GM18502 (cell line): ENCODE measurements around the gene PGAP3.

Experiments
- ATAC-seq: cut with Tn5 transposase; IDR thresholded peaks from one replicate; pipeline ENCODE4 v1.9.1; 2021; ENCODE audit warnings: mild to moderate bottlenecking; ENCODE audit not compliant: unreplicated experiment, poor library complexity

The PGAP3 gene

DNA sequence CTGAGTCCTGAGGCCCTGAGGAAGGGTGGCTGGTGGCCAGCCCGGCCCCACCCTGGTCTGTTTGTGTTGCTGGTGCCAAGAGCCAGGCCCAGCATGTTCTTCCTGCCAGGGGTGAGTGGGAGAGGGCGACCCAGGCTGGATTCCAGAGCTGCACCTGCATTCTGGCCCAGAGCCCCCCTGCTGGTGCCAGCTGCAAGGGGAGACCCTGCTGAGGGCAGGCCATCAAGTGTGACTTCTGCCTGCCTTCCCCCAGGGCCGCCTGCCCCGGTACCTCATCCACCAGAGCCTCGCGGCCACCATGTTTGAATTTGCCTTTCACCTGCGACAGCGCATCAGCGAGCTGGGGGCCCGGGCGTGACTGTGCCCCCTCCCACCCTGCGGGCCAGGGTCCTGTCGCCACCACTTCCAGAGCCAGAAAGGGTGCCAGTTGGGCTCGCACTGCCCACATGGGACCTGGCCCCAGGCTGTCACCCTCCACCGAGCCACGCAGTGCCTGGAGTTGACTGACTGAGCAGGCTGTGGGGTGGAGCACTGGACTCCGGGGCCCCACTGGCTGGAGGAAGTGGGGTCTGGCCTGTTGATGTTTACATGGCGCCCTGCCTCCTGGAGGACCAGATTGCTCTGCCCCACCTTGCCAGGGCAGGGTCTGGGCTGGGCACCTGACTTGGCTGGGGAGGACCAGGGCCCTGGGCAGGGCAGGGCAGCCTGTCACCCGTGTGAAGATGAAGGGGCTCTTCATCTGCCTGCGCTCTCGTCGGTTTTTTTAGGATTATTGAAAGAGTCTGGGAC, 25.1 kb downstream of the PGAP3 start:
- ATAC-seq: no peak

DNA sequence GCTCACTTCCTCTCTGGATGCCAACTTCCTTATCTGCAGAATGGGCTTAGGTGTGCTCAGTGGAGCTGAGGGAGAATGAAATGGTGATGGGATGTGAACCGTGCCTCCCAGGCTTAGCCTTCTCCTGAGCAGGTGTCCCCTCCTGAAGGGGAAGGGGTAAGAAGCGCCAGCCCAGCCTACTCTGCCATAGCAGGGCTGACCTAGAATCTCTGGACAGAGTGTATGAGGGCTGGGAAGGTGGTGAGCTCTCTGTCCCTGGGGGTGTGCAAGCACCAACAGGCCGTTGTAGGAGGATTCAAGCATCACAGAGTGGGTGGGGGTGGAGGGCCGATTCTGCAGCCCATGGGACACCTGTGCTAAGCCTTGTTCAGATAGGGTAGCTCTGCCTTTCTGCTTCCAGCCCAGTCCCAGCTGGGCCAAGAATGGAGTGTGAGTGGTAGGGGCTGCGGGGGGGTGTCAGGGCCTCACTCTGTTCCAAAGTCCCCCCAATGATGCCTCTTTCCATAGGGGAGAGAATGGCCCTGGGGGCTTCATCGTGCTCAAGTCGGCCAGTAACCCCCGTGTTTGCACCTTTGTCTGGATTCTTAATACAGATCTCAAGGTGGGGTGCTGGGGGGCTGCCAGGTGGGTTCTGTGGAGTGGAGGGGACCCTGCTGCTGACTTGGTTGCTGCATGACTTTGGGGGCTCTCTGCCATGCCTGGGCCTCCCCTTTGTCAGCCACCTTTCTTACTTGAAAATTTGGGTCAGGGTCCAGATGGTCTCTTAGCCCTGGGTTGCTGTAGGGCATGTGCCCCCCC, 25.9 kb downstream of the PGAP3 start:
- no peak for ATAC-seq

DNA sequence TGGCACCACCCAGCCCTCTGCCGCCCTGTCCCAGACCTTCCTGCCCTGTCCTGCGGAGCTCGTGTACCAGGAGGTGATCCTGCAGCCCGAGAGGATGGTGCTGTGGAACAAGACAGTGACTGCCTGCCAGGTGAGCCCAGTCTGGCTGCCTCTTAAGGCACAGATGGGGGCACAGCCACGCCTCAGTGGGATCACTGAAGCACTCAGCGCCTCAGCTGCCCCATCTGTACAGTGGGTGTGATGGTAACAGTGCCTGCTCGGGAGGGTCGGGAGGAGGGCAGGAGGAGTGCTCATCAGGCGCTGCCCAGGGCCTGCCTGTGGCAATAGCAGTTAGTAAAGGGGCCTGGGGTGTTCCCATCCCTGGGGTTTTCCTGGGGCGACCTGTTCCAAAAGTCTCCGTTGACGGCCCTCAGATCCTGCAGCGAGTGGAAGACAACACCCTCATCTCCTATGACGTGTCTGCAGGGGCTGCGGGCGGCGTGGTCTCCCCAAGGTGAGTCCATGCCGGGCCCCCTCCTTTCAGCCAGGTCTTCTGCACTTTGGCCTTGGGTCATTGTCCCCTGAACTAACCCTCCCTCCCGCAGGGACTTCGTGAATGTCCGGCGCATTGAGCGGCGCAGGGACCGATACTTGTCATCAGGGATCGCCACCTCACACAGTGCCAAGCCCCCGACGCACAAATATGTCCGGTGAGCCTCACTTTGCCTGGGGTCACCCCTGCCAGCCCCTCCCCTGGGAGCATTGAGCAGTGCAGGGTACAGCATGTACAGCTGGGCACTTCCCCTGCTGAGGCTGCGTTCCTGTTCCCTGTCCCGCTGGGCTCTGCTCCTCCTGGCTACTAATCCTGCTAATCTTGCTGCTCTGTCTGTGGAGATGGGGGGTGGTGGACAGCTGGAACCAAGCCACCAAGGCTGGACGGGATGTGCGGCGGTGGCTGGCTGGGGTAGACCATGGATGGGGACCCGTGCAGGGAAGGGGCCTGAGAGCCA, 27.2 kb downstream of the PGAP3 start:
- ATAC-seq: no peak

DNA sequence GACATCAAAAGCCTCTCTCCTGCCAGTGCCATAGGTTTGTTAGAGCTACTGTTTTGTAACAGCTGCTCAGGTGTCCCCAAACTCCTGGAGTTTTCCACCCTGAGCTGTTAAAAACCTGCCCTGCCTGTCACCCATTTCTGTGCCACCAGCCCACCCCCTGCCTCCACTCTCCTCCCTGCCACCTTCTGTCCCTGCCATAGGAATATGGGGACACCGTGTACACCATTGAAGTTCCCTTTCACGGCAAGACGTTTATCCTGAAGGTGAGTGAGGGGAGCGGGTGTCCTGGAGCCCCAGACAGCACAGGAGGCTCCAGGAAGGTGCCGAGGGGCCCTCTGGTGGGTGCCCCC, 27.9 kb downstream of the PGAP3 start:
- no peak for ATAC-seq

DNA sequence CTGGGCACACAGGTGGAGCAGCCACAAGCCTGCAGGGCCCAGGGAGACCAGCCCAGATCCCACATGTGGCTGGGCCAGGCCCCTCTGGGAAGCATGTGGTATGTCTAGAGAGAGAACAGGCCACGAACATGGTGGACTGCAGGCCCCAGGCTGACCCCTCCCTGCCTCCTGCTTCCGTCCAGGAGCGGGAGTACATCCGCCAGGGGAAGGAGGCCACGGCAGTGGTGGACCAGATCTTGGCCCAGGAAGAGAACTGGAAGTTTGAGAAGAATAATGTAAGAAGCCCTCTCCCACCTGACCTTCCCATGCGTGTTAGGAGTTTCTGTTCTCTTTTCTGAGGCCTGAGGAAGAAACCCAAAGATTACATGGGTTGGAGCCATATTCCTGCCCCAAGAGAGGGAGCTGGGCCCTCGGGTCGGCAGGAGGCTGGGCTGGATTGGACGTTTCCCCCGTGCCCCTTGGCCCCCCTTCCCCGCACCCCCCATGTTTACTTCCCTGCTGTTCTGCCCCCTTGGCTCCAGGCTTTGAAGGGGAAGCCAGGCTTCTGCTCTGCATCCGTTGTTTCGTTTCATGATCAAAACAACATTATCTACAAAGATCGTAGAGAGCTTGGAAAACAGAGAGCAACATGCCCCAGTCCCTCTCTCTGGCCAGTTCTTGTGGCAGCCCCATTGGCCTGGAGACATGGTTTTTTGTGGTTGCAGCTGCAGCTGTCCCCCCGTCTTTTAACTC, 28.4 kb downstream of the PGAP3 start:
- ATAC-seq: no peak

DNA sequence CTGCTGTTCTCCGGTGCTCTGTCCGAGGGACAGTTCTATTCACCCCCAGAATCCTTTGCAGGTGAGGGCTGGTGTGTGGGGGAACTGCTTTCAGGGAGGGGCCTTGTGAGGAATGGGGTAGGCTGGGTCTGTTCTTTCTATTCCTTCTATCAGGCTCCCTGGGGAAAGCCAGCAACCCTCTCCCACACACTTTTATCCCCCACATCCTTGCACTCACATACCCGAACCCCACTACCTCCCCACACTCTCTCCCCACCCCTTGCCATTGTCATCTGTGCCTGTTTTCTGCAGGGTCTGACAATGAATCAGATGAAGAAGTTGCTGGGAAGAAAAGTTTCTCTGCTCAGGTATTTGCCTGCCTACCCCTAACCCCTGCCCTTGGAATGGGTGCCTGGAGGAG, 29.1 kb downstream of the PGAP3 start:
- no peak for ATAC-seq

DNA sequence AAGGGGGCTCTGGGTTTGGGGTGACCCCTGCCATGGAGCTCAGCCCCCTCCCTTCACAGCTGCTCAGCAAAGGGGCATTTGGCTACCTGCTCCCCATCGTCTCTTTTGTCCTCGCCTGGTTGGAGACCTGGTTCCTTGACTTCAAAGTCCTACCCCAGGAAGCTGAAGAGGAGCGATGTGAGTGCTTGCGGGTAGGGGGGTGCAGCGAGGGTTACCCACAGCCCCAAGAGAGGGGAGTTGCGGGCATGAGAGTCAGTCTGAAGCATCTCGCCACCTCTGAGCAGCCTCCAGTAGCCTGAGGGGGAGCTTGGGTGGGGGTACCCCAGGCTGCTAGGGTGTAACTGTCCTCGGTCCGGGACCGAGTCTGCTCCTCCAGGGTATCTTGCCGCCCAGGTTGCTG, 29.5 kb downstream of the PGAP3 start:
- ATAC-seq: no peak

- ATAC-seq: no peak
Measured at GRCh38 chr17:39655105-39655504, 32.8 kb downstream of the PGAP3 start.

- no peak for ATAC-seq
Measured at GRCh38 chr17:39653662-39654331, 34.1 kb downstream of the PGAP3 start.

- ATAC-seq: no peak
Measured at GRCh38 chr17:39653316-39653661, 34.6 kb downstream of the PGAP3 start.

DNA sequence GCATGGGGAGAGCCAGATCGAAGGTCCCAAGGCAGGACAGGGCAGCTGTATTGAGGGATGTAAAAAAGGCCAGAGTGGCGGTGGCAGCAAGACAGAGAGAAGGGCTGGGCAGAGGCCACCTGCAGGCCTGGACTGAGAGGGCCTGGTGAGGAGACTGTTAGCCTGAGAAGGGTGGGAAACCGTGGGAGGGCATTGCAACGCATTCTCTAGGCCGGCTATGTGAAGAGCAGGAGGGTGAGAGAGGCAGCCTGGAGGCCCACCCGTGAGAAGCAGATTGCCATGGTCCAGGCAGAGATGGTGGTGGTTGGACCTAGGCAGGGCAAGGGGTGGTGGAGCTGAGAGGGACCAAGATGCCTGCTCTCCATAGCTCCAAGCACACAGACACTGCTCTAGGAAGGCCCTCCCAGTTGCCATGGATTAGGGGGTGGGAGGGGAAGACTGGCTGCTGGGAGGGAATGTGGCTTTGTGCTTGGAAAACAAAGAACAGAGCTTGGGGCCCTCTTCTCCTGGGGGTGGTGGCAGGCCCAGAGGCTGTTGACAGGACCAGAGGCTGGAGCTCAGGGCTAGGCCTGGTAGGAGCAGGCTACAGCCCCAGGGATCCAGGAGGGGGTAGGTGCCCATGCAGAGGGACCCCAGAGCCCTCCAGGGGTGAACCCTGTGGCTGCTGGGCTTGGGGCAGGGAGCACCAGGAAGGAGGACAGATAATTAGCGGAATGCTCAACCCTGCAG, 35.1 kb downstream of the PGAP3 start:
- no peak for ATAC-seq

DNA sequence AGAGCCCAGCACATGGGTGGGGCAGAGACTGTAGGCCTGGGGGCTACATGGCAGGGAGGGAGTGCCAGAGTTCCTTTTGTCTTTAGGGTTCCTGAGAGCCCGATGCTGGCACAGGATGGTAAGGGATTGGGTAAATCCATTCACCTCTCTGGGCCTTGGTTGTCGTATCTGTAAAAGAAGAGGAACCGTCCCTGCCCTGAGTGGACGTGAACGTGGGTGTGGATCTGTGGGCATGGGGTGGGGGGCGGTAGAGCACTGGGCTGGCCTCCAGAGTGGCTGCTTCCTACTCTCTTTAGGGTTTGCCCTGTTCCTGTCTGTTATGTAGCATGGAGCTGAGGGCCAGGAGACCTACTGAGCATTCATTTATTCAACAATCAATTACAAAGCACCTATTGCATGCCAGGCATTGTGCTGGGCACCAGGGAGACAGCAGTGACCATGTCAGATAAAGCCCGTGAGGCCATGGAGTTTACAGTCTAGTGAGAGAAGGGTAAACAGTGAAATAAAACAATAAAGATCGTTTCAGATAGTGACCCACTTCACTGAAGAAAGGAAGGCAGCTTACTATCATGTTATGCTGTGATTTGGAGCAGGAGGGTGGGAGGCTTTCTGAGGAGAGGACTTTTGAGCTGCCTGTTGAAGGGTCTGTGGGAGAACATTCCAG, 35.8 kb downstream of the PGAP3 start:
- ATAC-seq: no peak

GRCh38 chr17:39650121-39650579, 37.7 kb downstream of the PGAP3 start:
- ATAC-seq: no peak

DNA sequence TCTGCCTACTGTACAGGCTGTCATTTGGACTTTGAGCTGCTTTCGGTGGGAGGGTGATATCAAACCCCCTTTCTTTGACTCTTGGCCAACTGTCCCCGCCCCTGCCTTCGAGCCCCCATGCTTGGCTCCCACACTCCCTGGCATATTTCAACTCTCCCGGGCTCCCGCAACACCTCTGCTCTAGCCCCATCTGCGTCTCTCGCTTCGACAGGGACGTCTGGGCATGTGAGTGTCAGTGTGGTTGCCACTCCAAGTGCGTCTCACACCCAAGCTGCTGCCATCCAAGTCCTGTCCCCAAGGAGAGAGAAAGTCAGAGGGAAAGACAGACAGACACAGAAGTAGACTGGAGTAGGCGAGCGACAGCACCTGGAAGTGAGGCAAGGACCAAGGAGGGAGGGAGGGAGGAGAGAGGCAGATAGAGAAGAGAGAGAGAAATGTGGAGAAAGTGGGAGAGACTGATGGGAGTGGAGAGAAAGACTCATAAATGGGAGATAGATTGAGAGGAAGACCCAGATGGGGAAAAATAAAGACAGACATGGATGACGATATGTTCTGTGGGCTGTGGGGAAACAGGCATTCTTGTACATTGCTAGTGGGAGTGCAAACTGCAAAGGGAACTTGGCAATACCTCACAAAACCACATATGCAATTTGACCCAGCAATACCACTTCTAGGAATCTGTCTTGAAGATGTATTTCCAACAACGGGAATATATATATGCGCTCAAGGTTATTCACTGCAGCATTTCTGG, 39.1 kb downstream of the PGAP3 start:
- ATAC-seq: no peak

GRCh38 chr17:39647256-39647655, 40.6 kb downstream of the PGAP3 start:
- no peak for ATAC-seq

- no peak for ATAC-seq
Measured at GRCh38 chr17:39643271-39643670, 44.6 kb downstream of the PGAP3 start.

DNA sequence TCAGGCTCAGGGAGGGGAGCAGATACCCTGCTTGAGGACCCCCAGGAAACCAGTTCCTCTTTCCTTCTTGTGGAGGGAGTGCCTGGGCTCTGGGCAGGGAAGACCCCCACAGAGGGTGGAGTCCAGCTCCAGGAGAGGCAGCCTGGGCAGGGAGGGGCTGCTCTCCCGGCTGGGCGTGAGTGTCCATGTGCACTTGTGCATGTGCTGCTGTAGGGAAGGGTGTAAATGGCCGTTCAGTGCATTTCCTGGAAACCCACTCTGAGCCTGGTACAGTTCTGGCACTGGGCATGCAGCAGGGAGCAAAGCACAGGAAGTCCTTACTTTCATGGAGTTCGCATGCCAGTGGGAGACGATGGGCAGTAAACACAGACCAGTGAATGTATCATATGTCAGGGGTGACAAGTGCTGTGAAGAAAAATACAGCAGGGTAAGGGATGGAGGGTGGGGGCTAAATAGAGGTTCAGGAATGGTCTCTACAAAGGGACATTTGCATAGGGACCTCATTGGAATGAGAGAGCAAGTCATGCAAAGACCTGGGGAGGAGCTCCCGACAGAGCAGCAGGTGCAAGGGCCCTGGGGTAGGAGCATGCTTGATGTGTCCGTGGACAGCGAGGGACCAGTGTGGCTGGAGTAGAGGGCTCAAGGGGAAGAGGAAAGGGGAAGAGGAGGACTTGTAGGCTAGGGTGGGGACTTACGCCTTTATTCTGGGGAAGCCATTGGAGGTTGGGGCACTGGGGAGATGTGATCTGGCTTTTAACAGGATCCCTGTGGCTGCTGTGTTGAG, 45.4 kb downstream of the PGAP3 start:
- no peak for ATAC-seq
